ENCODE measurements around the gene TEX36. TPM values are rescaled to one million over a fixed set of nuclear protein-coding genes. Genes with fewer than 3 reads are reported as not detected.

TEX36 gene, protein sequence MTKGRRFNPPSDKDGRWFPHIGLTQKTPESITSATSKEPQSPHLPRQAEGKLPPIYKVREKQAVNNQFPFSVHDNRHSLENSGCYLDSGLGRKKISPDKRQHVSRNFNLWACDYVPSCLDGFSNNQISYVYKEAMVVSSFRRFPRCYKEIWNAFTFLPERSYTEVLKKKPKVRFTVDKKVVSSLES
- polyA plus RNA-seq (2012; ENCODE audit: insufficient read length, low read depth), result not detected

GRCh38 chr10:125683063-125683462 is at the start of gene TEX36:
TEX36 (minus strand) TSS chr10:125683163; CDS start chr10:125682989, 174 bp downstream.
- no peak for TF ChIP-seq FOXP2 (optimal IDR thresholded peaks at IDR 0.05; ENCODE audit: borderline replicate concordance, extremely low read depth, extremely low read length, insufficient read depth)
- TF ChIP-seq, protein P1, sequence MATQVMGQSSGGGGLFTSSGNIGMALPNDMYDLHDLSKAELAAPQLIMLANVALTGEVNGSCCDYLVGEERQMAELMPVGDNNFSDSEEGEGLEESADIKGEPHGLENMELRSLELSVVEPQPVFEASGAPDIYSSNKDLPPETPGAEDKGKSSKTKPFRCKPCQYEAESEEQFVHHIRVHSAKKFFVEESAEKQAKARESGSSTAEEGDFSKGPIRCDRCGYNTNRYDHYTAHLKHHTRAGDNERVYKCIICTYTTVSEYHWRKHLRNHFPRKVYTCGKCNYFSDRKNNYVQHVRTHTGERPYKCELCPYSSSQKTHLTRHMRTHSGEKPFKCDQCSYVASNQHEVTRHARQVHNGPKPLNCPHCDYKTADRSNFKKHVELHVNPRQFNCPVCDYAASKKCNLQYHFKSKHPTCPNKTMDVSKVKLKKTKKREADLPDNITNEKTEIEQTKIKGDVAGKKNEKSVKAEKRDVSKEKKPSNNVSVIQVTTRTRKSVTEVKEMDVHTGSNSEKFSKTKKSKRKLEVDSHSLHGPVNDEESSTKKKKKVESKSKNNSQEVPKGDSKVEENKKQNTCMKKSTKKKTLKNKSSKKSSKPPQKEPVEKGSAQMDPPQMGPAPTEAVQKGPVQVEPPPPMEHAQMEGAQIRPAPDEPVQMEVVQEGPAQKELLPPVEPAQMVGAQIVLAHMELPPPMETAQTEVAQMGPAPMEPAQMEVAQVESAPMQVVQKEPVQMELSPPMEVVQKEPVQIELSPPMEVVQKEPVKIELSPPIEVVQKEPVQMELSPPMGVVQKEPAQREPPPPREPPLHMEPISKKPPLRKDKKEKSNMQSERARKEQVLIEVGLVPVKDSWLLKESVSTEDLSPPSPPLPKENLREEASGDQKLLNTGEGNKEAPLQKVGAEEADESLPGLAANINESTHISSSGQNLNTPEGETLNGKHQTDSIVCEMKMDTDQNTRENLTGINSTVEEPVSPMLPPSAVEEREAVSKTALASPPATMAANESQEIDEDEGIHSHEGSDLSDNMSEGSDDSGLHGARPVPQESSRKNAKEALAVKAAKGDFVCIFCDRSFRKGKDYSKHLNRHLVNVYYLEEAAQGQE (IDR thresholded peaks at IDR 0.05; ENCODE audit: insufficient read depth in 1 of 2, low read depth in 2 of 2, low read length in 2 of 2), result no peak
- no peak for TF ChIP-seq POLR2AphosphoS5 (IDR thresholded peaks at IDR 0.05; ENCODE audit: low read depth, low read length)
- TF ChIP-seq TAF1 (IDR thresholded peaks at IDR 0.05; ENCODE audit: borderline replicate concordance, insufficient read depth, low read length), result no peak
- no peak for TF ChIP-seq SIN3A (IDR thresholded peaks at IDR 0.05; ENCODE audit: borderline replicate concordance, insufficient read depth, low read length)

GRCh38 chr10:125727436-125727835 is 44.5 kb upstream of the TEX36 start:
- TF ChIP-seq SIN3A (IDR thresholded peaks at IDR 0.05; ENCODE audit: borderline replicate concordance, insufficient read depth, low read length) (no peak), TAF1 (IDR thresholded peaks at IDR 0.05; ENCODE audit: borderline replicate concordance, insufficient read depth, low read length) (no peak), FOXP2 (optimal IDR thresholded peaks at IDR 0.05; ENCODE audit: borderline replicate concordance, extremely low read depth, extremely low read length, insufficient read depth) (no peak), POLR2AphosphoS5 (IDR thresholded peaks at IDR 0.05; ENCODE audit: low read depth, low read length) (no peak)
- TF ChIP-seq, protein P1 (IDR thresholded peaks at IDR 0.05; ENCODE audit: insufficient read depth in 1 of 2, low read depth in 2 of 2, low read length in 2 of 2), result no peak

DNA sequence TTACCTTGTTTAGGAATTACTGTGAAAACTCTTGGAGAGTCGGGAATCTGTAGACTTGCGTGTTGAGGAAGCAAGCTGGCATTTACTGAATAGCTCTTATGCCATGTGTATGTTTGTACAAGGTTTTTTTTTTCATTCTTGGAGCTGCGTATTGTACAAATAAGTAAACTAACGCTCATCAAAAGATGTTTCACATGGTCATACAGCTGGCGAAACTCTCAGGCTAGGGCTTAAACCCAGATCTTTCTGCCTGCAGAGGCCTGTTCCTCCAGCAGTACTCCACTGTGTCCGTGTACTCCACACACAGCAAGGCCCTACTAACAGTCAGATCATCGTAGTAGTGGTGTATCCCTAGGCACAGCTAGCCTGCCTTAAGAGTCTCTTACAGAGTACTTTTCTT is 44.0 kb upstream of the TEX36 start:
- no peak for TF ChIP-seq SIN3A (IDR thresholded peaks at IDR 0.05; ENCODE audit: borderline replicate concordance, insufficient read depth, low read length)
- TF ChIP-seq, protein P1 (IDR thresholded peaks at IDR 0.05; ENCODE audit: insufficient read depth in 1 of 2, low read depth in 2 of 2, low read length in 2 of 2), result no peak
- no peak for TF ChIP-seq POLR2AphosphoS5 (IDR thresholded peaks at IDR 0.05; ENCODE audit: low read depth, low read length)
- no peak for TF ChIP-seq TAF1 (IDR thresholded peaks at IDR 0.05; ENCODE audit: borderline replicate concordance, insufficient read depth, low read length)
- TF ChIP-seq FOXP2 (optimal IDR thresholded peaks at IDR 0.05; ENCODE audit: borderline replicate concordance, extremely low read depth, extremely low read length, insufficient read depth), result no peak

DNA sequence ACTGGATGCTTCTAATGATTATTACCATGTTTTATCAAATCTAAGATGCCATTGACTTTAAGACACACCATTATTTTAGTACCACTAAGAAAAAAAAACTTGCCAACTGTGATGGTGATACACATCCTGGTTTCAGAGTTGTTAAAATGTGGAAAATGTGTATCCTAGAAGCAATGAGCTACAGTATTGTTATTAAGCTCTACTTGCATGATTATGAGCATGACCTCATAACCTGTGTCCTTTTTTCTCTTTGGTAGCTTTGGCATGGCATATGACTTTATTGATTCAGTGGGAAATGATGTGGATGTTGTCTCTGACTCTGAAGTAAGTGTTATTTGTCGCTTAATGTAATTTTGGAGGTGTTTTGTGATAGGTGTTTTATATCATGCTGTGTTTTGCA is 39.8 kb upstream of the TEX36 start:
- TF ChIP-seq, protein P1 (IDR thresholded peaks at IDR 0.05; ENCODE audit: insufficient read depth in 1 of 2, low read depth in 2 of 2, low read length in 2 of 2), result no peak
- TF ChIP-seq TAF1 (IDR thresholded peaks at IDR 0.05; ENCODE audit: borderline replicate concordance, insufficient read depth, low read length) (no peak), SIN3A (IDR thresholded peaks at IDR 0.05; ENCODE audit: borderline replicate concordance, insufficient read depth, low read length) (no peak), POLR2AphosphoS5 (IDR thresholded peaks at IDR 0.05; ENCODE audit: low read depth, low read length) (no peak), FOXP2 (optimal IDR thresholded peaks at IDR 0.05; ENCODE audit: borderline replicate concordance, extremely low read depth, extremely low read length, insufficient read depth) (no peak)

Data from PFSK-1 (cell line).